Activated naive CD4-positive, alpha-beta T cell (primary cell): ENCODE measurements around the gene WWP2.
"Not testable (repeated sequence)": the region's sequence is repeated elsewhere in the genome, so short reads cannot be mapped to it uniquely, and the experiment has no call there.

Experiments
- DNase-seq, 4 experiments: peaks; one replicate each; lab custom pipeline; 2025; lab: John Stamatoyannopoulos, UW

Gene WWP2

DNA sequence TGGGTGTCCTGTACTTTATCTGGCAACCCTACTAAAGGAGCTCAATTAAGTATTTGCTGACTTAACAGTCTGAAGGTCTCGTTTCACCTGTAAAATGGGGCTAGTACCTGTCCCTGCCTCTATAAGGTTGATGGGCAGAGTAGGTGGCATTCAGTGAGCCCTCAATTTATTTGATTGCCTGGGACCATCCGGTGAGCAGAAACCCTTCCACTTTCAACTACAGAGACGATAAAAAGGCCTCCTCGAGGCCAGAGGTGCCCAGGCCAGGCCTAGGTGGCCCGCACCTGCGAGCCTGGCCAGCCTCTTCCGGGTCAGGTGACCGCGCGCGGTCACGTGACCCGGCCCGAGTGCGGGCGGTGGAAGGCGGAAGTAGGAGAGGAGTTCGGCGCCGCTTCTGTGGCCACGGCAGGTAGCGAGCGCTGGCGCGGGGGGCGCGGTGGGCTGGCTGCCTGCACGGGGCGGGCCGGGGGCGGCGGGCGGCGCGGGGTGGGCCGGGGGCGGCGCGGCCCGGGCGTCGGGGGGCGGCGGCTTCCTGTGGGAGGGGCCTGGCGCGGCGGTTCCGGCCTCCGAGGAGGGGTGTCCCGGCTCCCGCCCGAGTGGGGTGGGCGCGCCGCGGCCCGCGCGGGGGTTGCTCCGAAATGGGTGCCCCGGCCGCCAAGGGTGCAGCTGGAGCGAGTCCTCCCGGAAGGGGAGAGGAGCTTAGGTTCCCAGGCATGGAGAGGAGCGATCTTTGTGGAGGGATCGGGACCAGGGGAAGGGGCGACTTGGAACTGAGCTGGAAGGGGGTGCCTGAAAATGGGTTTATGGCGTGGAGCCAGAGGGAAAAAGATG is at the start of gene WWP2:
Gene WWP2 (plus strand): TSS at position 350 of the 831 bp plus-strand sequence. CDS start 24,679 bp downstream, outside the sequence.
- peak; percentile 37 to 76 (median 66) for DNase-seq

DNA sequence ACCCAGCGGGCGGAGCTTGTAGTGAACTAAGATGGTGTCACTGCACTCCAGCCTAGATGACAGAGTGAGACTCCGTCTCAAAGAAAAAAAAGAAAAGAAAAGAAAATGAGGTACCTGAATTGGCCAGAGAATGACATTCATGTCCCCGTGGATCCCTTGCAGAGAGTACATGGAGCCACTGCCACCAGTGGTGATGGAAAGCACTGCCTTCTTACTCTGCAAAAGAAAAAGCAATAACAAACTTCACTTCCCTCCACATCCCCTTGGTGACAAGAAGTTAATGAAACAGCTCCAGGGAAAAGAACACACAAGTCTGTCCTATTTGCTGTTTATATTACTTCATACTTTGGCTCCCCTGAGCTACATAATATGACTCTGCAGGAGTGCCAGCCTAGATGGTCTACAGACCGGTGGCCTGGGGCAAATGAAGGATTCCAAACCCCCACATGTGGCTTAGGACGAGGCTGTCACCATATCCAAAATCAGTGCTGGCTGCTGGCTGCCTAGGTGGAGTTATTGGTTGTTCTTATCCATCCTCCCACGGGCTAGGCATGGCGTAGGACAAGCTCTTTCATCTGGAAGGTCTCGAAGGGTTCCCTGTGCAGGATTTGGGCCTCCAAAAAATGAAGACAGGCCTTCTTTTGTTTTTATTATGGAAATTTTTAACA is 49.1 kb upstream of the WWP2 start:
- DNase-seq: no peak

DNA sequence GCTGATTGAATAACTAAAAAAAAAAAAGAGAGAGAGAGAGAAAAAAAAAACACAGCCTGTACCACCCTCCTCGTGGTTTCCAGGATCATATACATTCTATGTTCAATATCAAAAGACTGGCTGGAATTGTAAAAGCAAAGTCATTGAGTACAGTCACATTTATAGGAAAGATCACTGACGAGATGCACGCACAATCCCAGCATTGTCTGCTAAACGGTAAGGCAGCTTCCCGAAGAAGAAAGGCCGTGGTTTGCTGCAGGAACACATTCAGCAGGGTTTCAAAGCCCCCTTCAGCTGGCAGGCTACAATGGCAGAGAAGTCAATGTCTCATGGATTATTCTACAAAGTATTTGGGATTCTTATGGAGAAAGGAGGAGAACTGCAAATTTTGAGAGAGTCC is 45.1 kb upstream of the WWP2 start:
- no peak for DNase-seq

DNA sequence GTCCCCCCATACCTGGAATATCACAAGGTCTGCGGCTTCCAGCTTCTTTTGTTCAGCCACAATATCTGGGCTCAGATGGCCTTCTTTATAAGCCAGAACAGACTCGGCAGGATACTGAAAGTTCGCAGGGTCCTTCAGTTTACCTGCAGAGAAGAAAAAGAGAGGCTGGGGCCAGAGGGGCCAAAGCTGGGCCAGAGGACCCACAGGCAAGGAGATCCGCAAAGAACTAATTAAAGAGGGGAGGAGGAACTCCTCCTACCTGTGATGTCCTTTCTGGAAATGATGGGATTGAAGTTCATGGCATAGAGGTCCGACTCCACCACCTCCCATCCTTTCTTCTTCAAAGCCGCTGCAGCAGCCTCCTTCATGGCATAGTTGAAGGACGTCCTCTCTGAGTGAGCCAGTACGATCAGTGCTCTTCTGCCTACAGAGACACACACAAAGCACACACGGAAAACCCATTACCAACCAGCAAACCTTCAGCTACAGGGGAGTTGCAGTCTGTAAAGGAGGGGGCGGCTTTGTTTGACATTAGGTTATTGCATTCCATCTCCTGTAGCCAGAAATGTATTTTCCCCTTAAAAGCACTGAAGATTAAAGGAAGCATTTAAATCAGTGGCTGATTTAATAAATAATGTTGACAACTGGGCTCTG is 43.9 kb upstream of the WWP2 start:
- DNase-seq: no peak

DNA sequence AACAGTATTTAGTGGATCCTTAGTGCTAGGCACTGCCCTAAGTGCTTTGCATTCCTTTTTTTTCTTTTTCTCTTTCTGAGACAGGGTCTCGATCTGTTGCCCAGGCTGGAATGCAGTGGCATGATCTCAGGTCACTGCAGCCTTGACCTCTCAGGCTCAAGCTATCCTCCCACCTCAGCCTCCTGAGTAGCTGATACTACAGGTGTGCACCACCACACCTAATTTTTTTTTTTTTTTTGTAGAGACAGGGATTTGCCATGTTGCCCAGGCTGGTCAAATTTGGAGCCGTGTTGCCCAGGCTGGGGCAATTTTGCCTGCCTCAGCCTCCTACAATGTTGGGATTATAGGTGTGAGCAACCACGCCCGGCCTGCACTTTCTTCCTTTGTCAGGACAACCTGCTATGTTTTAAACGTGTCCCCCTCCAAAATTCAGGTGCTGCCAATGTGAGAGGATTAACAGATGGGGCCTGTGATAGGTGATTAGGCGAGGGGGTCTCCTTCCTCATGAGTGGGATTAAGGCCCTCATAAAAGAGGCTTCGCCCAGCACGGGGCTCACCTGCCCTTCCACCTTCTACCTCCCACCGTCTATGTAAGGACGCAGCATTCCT is 41.2 kb upstream of the WWP2 start:
- no peak for DNase-seq

DNA sequence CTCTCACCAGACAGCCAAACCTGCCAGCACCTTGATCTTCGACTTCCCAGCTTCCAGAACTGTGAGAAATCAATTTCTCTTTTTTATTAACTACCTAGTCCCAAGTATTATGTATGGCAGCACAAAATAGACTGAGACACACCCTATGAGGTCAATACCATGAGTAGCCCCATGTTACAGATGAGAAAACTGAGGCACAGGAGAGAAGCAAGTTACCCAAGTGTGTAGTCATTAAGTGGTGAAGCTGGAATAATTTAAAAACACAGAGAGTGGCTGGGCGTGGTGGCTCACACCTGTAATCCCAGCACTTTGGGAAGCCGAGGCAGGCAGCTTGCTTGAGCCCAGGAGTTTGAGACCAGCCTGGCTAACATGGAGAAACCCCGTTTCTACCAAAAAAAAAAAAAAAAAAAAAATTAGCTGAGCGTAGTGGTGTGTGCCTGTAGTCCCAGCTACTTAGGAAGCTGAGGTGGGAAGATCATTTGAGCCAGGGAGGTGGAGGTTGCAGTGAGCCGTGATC is 40.6 kb upstream of the WWP2 start:
- no peak for DNase-seq

DNA sequence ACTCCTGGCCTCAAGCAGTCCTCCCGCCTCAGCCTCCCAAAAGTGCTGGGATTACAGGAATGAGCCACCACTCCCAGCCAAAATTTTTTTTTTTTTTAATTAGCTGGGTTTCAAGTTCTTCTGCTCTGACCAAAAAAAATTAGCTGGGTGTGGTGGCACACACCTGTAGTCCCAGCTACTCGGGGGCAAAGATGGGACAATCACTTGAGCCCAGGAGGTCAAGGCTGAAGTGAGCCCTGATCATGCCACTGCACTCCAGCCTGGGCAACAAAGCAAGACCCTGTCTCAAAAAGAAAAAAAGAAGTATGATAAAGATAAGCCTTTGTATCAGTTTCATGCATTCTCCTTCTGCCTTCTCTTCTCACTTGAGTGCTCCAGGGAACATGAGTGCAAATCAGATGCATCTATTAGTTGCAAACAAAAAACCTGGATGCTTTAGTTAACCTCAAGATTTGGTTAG is 37.7 kb upstream of the WWP2 start:
- DNase-seq: no peak

DNA sequence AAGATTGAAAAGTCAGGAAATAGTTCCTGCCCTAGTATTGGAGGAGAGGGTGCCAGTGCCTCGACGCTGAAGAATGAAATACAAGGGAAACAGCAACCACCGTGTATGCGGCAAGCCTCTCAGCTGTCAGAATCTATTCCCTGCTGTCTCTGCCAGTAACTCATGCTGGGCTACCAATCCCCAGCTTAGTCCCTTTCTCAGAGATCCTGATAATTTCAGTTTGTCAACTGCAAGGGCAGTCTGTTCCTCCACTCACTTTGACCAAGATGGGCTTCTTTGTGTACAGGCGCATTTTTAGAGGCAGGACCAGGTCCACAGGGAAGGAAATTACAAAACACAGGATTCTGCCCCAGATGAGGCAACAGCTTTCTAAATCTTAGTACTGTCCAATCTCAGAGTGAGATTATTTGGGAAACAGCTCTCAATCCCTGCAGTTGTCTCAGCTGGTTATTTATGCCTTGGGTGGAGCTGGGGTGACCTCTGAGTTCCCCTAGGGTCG is 37.1 kb upstream of the WWP2 start:
- no peak for DNase-seq

DNA sequence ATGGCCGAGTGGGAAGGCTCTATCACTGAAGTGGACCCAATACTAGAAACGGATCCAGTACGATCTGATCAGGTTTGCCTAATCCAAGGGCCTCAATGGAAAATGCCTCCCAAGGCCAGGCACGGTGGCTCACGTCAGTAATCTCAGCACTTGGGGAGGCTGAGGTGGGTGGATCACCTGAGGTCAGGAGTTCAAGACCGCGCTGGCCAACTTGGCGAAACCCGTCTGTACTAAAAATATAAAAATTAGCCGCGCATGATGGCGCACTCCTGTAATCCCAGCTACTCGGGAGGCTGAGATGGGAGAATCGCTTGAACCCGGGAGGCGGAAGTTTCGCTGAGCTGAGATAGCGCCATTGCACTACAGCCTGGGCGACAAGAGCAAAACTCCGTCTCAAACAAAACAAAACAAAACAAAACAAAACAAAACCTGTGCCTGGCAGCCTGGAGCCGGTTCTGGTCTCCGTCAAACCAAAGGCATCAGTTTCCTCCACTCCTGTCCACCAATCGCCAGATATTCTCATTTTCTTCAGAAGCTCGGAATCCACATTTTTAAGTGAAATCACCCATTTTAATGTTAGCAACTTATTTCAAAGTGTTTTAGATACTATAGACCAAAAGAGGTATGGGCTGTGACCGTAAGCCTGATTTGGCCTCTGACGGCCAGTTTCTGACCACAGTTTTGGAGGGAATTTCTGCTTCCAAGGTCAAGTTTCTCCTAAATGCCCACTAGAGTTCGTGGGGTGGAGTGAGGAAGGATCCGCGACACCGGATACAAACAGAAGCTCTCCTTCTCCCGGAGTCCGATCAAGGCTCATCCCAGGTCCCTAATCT is 36.4 kb upstream of the WWP2 start:
- no peak for DNase-seq

DNA sequence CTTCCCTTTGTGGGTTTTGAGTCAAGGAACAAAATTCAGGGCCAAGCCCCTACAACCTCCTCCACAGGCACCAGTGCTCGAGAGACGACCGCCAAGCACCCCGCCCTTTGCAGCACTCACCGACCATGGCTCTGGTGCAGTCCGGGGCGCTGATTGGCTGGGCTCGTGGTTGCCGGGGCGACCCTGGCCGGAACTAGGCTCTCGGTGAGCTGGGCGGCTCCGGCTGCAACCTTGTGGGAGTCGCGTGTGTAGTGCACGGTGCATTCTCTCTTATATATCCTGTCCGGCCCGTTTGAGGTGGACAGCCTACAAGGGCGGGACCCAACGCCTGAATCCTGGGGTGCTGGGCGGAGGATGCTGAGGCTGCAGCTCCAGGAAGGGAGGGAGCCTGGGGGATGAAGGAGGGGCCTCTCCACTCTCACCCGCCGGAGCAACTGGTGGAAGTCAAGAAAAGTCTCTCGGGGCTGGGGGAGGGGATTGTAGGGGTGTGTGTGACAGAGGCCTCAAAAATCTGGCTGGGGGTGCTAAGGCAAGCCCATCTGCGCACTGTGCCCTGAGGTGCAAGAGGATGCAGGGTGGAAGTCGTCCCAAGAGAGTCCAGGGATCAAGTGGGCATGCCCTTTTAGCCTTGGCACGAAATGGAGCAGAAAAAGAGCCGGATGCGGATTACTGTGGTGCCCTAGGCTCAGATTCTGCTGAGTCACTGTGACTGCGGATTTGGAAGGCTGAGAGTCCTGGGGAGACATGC is 35.6 kb upstream of the WWP2 start, which contains the start of gene NQO1:
Gene NQO1 (minus strand): TSS at position 248 of the 748 bp plus-strand sequence. CDS start 121 bp downstream, at position 127.
- peak; percentile 58 to 73 (median 66) for DNase-seq

DNA sequence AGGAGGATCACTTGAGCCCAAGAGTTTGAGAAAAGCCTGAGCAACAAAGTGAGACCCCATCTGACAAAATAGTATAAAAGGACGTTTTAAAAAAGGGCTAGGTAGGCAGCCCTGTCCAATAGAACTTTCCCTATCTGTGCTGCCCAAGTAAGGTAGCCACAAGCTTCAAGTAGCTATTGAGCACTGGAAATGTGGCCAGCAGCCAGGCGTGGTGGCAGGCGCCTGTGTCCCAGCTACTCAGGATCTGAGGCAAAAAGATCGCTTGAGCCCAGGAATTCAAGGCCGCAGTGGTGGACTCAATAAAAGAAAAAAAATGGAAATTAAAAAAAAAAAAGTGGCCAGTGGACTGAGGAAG is 34.2 kb upstream of the WWP2 start:
- DNase-seq: no peak

DNA sequence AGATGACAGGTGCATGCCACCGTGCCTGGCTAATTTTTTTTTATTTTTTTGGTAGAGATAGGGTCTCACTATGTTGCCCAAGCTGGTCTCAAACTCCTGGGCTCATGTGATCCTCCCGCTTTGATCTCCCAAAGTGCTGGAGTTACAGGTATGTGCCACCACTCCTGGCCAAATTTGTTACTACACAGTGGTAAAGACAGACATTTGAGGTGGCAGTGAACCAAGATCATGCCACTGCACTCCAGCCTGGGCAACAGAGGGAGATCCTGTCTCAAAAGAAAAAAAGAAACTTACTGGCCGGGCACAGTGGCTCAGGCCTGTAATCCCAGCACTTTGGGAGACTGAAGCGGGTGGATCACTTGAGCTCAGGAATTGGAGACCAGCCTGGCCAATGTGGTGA is 33.1 kb upstream of the WWP2 start:
- DNase-seq: not testable (repeated sequence)

DNA sequence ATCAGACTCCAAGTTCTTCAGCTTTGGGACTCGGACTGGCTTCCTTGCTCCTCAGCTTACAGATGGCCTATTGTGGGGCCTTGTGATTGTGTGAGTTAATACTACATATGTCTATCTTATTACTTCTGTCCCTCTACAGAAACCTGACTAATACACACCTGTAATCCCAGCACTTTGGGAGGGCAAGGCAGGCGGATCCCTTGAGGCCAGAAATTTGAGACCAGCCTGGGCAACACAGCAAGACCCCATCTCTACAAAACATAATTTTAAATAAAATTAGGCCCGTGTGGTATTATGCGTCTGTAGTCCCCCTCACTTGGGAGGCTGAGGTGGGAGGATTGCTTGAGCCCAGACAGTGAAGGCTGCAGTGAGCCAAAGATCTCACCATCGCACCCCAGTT is 30.9 kb upstream of the WWP2 start:
- not testable (repeated sequence) for DNase-seq

DNA sequence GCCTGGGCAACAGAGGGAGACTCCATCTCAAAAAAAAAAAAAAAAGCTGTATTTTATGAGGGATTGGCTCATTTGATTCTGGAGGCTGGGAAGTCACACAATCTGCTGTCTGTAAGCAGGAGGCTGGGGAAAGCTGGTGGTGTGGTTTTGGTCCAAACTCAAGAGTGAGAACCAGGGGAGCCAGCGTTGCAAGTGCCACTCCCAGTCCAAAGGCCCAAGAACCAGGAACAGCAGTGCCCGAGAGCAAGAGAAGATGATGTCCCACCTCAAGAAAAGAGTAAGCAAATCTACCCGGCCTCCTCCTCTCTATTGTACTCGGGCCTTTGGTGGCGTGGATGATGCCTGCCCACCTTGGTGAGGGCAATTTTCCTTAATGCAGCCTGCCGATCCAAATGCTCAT is 30.0 kb upstream of the WWP2 start:
- no peak for DNase-seq

DNA sequence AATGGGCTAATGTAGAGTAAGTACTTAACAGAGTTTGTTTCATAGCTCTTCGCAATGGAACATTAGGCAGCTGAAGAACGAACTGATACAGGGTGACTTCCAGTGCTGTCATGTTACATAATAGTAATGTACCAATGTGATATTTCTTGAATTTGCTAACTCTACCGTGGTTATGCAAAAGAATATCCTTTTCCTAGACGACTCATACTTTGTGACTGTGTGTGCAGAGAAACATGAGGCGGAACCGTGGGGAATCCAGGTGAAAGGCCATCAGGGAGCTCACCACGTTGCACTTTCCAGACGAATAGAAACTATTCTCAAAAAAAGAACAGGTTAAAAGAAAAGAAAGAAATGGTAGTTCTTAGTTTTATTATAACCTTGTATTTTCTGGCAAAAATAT is 20.6 kb upstream of the WWP2 start:
- no peak for DNase-seq

DNA sequence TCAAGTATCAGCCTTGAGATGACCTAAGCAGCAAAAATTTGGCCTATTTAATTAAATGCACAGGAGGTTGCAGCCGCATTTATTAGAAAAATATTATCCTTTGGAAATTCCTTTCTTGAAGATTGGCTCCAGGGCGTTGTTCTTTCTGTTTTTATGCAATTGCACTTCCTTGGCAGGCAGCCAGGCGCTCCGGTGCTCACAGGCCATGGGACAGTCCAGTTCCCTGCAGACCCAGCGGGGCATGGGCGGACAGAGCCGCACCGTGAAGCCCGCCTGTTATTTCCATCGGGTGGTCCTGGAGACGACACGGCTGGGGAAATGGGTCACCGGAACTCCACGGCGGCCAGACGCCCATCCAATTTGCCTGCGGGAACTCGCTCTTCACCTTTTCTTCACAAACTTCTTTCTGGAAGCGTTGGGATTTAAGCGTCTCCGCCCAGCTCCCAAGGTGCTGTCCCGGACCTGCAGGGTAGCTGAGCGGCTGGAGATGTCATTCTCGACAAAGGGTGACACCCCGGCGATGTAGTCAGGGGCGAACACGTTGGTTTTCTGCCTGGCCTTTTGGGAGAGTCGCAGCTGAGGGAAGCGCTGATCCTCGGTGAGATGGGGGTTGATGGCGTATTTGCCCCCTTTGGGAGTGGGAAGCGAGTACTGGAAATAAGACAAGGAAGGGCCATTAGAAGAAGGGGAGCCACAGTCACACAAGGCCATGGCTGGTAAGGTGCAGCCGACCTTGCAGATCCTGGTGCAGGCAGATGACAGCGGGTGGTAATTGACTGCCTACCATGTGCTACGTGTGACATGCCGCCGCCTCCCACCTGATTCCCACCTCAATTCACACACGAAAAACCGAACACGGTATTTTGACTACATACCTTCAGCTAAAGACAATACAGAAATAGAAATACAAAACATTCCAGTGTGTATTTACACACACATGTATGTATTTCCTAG is 19.9 kb upstream of the WWP2 start:
- DNase-seq: no peak

DNA sequence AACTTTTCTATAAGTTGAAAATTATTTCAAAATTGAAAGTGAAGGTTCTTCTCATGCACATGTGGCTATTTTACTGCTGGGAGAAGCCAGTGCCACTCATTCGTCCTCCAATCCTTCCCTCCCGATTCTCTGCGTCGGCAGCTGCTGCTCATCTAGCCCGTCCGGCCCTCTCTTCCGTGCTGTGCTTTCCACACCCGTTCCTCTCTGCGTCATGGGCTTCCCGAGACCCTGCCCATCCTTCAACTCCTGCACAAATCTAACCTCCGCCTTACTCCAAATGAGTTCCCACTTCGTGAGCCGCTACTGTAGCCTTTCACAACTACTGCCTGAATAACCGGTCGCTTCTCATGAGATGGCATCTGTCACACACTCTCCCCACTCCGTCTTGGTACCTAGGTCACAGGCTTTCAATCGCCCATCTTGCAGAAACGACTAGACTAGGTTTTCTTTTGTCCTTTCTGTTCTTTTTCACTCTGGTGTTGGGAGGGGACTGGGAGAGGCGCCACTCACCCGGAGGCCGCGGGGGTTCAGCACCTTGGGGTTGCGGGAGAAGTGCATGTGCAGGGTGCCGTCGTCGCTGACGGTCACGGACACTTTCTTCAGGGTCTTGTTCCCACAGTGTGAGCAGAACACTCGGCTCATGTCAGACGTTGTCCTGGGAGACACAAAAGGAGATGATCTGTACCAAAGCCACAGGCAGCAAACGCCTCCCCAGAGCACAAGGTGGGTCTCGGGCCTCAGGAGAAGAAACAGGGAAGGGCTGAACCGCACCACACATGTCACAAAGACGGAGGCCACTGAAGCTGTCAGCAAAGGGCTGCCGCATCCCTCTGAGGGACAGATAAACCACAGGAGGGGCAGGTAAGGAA is 17.5 kb upstream of the WWP2 start:
- DNase-seq: no peak

DNA sequence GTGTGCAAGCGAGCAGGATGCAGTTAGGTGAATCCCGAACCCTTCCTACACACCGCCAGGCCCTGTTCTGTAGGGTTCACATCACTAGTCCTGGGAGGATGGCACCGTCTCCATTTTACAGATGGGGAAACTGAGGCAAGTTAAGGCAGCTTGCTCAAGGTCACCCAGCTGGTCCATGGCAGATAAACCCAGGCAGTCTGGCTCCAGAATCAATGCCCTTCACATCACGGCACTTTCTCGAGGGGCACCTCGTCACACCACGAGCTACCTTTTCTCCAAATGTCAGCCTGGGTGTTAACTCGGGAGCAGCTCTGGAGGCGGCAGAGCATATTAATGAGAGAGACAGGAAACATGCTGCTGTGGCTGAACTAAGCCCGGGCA is 16.9 kb upstream of the WWP2 start:
- no peak for DNase-seq
